Stomach (tissue), 4 donors: Measurements from ENCODE around the gene CUX1.

Experiments used
- CTCF ChIP-seq, 7 experiments: fragments of 450-650 bp in 4 of 7; fragments of 200-600 bp in 3 of 7; sonication (generic) in 3 of 7; IDR thresholded peaks; one replicate each; pipeline ENCODE4 v1.5.1; 2016 to 2019; ENCODE audit warnings: antibody characterized with exemption in 7 of 7, control low read depth in 2 of 7, mild to moderate bottlenecking in 1 of 7
- POLR2A ChIP-seq, 4 donors: fragments of 450-650 bp; IDR thresholded peaks; one replicate each; pipeline ENCODE4 v1.6.1; 2016; ENCODE audit warnings: antibody characterized with exemption in 4 of 4, control low read depth in 2 of 4, mild to moderate bottlenecking in 1 of 4, moderate library complexity in 1 of 4
- POLR2AphosphoS5 ChIP-seq, 3 donors: sonication (generic); formaldehyde crosslinking; IDR thresholded peaks; one replicate each; pipeline ENCODE4 v1.6.1; 2016; ENCODE audit warnings: antibody characterized with exemption in 3 of 3

GRCh38 chr7:101877882-101878591 is 60.6 kb downstream of the CUX1 start:
- TF ChIP-seq POLR2A (IDR thresholded peaks at IDR 0.05), result no peak
- TF ChIP-seq CTCF (IDR thresholded peaks at IDR 0.05), result no peak
- TF ChIP-seq POLR2AphosphoS5 (IDR thresholded peaks at IDR 0.05), result no peak
